CD4-positive, alpha-beta T cell treated with Interleukin-15 for 4 hours (primary cell): ENCODE measurements around the gene IRX5.

Experiments
- DNase-seq: peaks from one replicate; pipeline ENCODE4 v3.0.0-alpha.2; 2020; ENCODE audit warnings: low spot score

Gene IRX5

GRCh38 chr16:54930005-54930868, at the start of gene IRX5:
Gene IRX5 (plus strand): TSS chr16:54930865. CDS start chr16:54931199, 334 bp downstream.
- peak; percentile 14 for DNase-seq

GRCh38 chr16:54882556-54882955, 48.1 kb upstream of the IRX5 start:
- DNase-seq = no peak

DNA sequence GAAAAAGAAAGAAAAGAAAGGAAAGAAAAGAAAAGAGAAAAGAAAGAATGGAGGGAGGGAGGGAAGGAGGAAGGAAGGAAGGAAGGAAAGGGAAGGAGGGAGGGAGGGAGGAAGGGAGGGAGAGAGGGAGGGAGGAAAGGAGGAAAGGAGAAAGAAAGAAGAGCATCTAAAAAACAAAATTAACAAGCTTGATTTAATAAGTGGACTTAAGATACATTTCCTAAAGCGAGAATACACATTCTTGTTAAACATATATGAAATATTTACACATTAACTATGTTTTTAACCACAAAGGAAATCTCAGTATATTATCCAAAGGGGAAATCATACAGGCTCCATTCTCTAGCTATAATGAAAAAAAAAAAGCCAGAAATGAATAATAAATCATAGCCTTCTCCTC, 47.3 kb upstream of the IRX5 start:
- no peak for DNase-seq

DNA sequence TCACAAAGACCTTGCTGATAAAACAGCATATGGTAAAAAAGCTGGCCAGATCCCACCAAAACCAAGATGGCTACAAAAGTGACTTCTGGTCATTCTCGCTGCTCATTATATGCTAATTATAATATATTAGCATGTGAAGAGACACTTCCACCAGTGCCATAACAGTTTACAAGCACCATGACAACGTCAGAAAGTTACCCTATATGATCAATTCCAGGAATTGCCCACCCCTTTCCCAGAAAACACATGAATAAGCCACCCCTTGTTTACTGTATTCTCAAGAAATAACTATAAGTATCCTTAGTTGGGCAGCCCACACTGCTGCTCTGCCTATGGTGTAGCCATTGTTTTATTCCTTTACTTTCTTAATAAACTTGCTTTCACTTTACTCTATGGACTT, 44.6 kb upstream of the IRX5 start:
- DNase-seq = no peak

- no peak for DNase-seq
These were observed 40.3 kb upstream of the IRX5 start for GRCh38 chr16:54890381-54890780.

- DNase-seq = no peak
These were observed 39.3 kb upstream of the IRX5 start for GRCh38 chr16:54891346-54891745.

- DNase-seq = no peak
These were observed 37.7 kb upstream of the IRX5 start for GRCh38 chr16:54892981-54893380.

GRCh38 chr16:54897930-54898329, 32.7 kb upstream of the IRX5 start:
- DNase-seq = no peak

DNA sequence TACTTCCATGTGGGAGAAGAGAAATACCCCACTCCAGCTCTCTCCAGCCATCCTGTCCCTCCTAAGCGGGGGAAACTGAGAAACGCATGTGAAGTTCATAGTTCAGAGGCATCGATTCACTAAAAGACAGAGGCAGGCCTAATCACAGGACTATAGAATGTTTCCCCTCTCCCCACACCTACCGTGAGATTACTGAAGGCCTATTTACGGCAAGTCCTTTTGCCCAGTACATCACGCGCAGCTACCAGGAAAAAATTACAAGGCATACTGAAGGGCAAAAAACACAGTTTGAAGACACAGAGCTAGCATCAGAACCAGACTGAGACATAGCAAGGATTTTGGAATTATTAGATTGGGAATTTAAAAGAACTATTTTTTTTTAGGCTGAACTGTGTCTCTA, 29.1 kb upstream of the IRX5 start:
- no peak for DNase-seq

- DNase-seq = no peak
These were observed 27.6 kb upstream of the IRX5 start for GRCh38 chr16:54903047-54903446.

- DNase-seq = no peak
These were observed 19.6 kb upstream of the IRX5 start for GRCh38 chr16:54911079-54911478.

DNA sequence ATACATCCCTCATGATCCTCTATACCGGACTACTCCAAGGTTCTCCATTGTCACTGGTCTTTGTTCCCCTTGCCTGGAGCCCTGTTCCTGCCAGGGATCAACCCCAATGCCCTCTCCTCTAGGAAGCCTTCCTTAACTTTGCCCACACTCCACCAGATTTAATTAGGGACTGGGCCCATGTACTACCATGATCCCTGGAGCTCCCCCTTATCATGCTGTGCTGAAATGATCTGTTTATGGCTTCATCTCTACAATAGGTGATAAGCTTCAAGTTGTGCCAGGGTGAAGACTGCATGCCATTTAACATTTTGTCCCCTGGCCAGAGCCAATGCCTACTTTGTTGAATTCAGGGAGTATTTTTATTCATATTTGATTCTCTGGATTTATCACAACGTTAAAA, 17.9 kb upstream of the IRX5 start:
- DNase-seq = no peak

- no peak for DNase-seq
These were observed 9.3 kb upstream of the IRX5 start for GRCh38 chr16:54921206-54921824.

DNA sequence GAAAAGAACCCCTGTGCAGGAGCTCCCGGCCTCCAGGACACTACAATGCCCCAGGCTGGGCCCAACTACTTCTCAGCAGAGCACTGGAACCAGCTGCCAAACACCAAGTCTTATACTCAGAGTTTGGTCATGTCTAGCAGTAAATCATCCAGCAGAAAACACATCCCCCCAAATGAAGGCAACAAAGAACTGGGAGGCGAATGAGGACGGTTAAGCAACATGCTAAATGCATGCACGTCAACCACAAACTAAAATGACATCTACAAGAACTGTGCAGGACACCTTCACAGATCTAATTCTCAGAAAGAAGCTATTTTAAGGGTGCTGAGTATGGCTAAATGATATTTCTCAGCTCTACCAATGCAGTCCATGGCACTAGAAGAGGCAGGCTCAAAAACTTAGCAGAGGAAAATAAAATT, 7.6 kb upstream of the IRX5 start:
- DNase-seq = no peak

- DNase-seq = no peak
These were observed 6.7 kb upstream of the IRX5 start for GRCh38 chr16:54923988-54924387.

DNA sequence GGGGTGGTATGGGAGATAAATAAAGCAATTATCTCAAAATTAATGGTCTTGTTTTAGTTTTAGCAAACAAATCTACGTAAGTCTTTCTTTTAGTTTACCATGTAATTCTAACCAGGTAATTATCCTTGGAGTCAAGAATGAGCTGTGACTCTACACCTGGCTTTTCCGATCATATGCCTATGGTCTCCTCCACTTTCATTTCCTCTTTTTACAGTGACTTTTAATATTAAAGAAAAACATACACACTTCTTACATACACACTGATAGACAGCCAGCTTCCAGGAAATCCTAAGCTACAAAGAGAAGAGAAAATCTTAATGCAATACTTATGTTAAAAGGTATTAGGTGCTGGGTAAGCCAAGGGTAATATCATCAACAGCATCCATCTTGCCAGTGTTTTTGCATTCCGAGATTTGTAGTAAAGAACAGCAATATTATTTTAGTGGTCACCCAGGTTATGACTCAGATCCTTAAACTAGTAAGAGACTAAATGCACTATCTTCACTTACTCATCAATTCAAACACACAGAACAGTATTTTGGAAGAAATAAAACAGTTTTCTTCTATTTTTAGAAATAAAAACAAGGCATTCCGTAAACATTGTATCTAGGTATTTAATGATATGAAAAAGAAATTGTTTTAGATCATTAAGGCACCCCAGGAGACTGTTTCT, 4.4 kb upstream of the IRX5 start:
- DNase-seq = no peak

GRCh38 chr16:54927125-54928015, 3.3 kb upstream of the IRX5 start:
- no peak for DNase-seq

DNA sequence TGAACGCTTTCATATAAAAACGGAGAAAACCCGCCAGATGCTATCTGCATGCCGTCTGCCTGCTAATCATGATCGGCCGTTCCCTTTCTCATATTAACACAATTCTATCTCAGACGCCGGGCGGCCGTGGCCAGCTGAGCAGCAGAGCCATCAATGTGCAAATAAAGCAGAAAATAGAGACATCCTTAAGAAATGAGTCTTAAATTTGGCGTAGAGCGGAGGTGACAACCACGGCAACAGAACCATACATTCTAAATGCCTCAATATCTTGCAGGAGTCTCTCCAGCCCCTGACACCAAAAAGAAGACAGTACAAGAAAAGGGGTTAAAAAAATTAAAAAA, 2.7 kb upstream of the IRX5 start:
- no peak for DNase-seq

- DNase-seq = peak; percentile 25
These were observed 2.1 kb upstream of the IRX5 start for GRCh38 chr16:54928411-54929089.

GRCh38 chr16:54929090-54930004, 1.3 kb upstream of the IRX5 start:
- DNase-seq = peak; percentile 92

- DNase-seq = no peak
These were observed 129 bp downstream of the IRX5 start for GRCh38 chr16:54930869-54931119.
